H9 (cell line): ENCODE results near the gene HAGH. TPM values are rescaled to one million over a fixed set of nuclear protein-coding genes. Genes with fewer than 3 reads are reported as not detected.

Experiments
- DNase-seq: peaks from one replicate; pipeline ENCODE4 v3.0.0-alpha.2; 2017
- H2AFZ ChIP-seq: one replicate; pipeline ENCODE4 v1.6.1; 2013; ENCODE audit warnings: mild to moderate bottlenecking, low read length, control low read depth, moderate library complexity
- H2AK5ac ChIP-seq: 2 replicates; pipeline ENCODE4 v1.6.1; 2013; ENCODE audit warnings: low read length, control low read depth, mixed read lengths; ENCODE audit not compliant: insufficient read length
- H2BK120ac ChIP-seq: one replicate; pipeline ENCODE4 v1.6.1; 2013; ENCODE audit warnings: low read depth, mild to moderate bottlenecking, low read length, control low read depth, inconsistent platforms; ENCODE audit not compliant: poor library complexity, severe bottlenecking
- H2BK12ac ChIP-seq: 2 replicates; pipeline ENCODE4 v1.6.1; 2013; ENCODE audit warnings: low read length, control low read depth, mixed read lengths, low read depth; ENCODE audit not compliant: insufficient read length
- H2BK15ac ChIP-seq: 2 replicates; pipeline ENCODE4 v1.6.1; 2013; ENCODE audit warnings: low read depth, low read length, control low read depth
- H2BK20ac ChIP-seq: one replicate; pipeline ENCODE4 v1.6.1; 2013; ENCODE audit warnings: low read depth, mild to moderate bottlenecking, low read length, control low read depth, inconsistent platforms; ENCODE audit not compliant: poor library complexity, severe bottlenecking
- H2BK5ac ChIP-seq: 2 replicates; pipeline ENCODE4 v1.6.1; 2013; ENCODE audit warnings: low read length, control low read depth, mixed read lengths; ENCODE audit not compliant: insufficient read length
- H3K14ac ChIP-seq: 2 replicates; pipeline ENCODE4 v1.6.1; 2013; ENCODE audit warnings: low read length, control low read depth; ENCODE audit not compliant: insufficient read depth
- H3K18ac ChIP-seq: 2 replicates; pipeline ENCODE4 v1.6.1; 2013; ENCODE audit warnings: low read depth, mild to moderate bottlenecking, mixed read lengths, low read length, control low read depth; ENCODE audit not compliant: insufficient read length
- H3K23ac ChIP-seq: 2 replicates; pipeline ENCODE4 v1.6.1; 2013; ENCODE audit warnings: low read length, control low read depth, mixed read lengths, low read depth; ENCODE audit not compliant: insufficient read length
- H3K23me2 ChIP-seq: 2 replicates; pipeline ENCODE4 v1.6.1; 2013; ENCODE audit warnings: low read depth, mild to moderate bottlenecking, mixed read lengths, low read length, control low read depth; ENCODE audit not compliant: insufficient read length, poor library complexity, severe bottlenecking
- H3K27ac ChIP-seq: 2 replicates; pipeline ENCODE4 v1.5.1; 2013; ENCODE audit warnings: low read length, control low read depth, mixed read lengths, low read depth; ENCODE audit not compliant: insufficient read length
- H3K27me3 ChIP-seq: 2 replicates; pipeline ENCODE4 v1.6.1; 2013; ENCODE audit warnings: low read length, control low read depth, inconsistent platforms; ENCODE audit not compliant: insufficient read depth
- H3K4ac ChIP-seq: 2 replicates; pipeline ENCODE4 v1.6.1; 2013; ENCODE audit warnings: low read depth, mild to moderate bottlenecking, control low read depth, inconsistent platforms, low read length, moderate library complexity
- H3K4me1 ChIP-seq: 2 replicates; pipeline ENCODE4 v1.6.1; 2013; ENCODE audit warnings: low read length, control low read depth, inconsistent platforms; ENCODE audit not compliant: insufficient read depth
- H3K4me2 ChIP-seq: 2 replicates; pipeline ENCODE4 v1.6.1; 2013; ENCODE audit warnings: low read length, control low read depth, mixed read lengths; ENCODE audit not compliant: insufficient read length, insufficient read depth
- H3K56ac ChIP-seq: 2 replicates; pipeline ENCODE4 v1.6.1; 2013; ENCODE audit warnings: low read depth, mild to moderate bottlenecking, mixed read lengths, low read length, control low read depth; ENCODE audit not compliant: insufficient read length
- H3K79me1 ChIP-seq: 2 replicates; pipeline ENCODE4 v1.6.1; 2013; ENCODE audit warnings: low read depth, mild to moderate bottlenecking, moderate library complexity, low read length, control low read depth, inconsistent platforms; ENCODE audit not compliant: insufficient read depth, poor library complexity, severe bottlenecking
- H3K79me2 ChIP-seq: 2 replicates; pipeline ENCODE4 v1.6.1; 2013; ENCODE audit warnings: low read length, control low read depth, inconsistent platforms; ENCODE audit not compliant: insufficient read depth
- H3K9ac ChIP-seq: 2 replicates; pipeline ENCODE4 v1.6.1; 2013; ENCODE audit warnings: low read length, control low read depth, mixed read lengths; ENCODE audit not compliant: insufficient read length; ENCODE audit errors: extremely low read depth
- H3K9me3 ChIP-seq: one replicate; pipeline ENCODE4 v1.6.1; 2013; ENCODE audit warnings: low read depth, low read length, inconsistent platforms; ENCODE audit not compliant: control insufficient read depth
- H3T11ph ChIP-seq: one replicate; pipeline ENCODE4 v1.6.1; 2013; ENCODE audit warnings: mild to moderate bottlenecking, low read length, control low read depth, inconsistent platforms
- H4K20me1 ChIP-seq: one replicate; pipeline ENCODE4 v1.6.1; 2013; ENCODE audit not compliant: control insufficient read depth, insufficient read length, insufficient read depth
- H4K5ac ChIP-seq: 2 replicates; pipeline ENCODE4 v1.6.1; 2013; ENCODE audit warnings: low read depth, mild to moderate bottlenecking, mixed read lengths, low read length, control low read depth; ENCODE audit not compliant: insufficient read length
- H4K8ac ChIP-seq: replicated peaks from 2 replicates; pipeline ENCODE4 v1.6.1; 2013; ENCODE audit warnings: low read length, control low read depth, mixed read lengths, low read depth; ENCODE audit not compliant: insufficient read length
- H4K91ac ChIP-seq: 2 replicates; pipeline ENCODE4 v1.6.1; 2013; ENCODE audit warnings: low read depth, mild to moderate bottlenecking, moderate library complexity, mixed read lengths, low read length, control low read depth; ENCODE audit not compliant: insufficient read length
- H3K27ac Mint-ChIP-seq, 3 experiments: 2 replicates in 2 of 3; 3 replicates in 1 of 3; pipeline ENCODE4 v1.8.0; 2020 to 2021; ENCODE audit warnings: mixed read lengths in 3 of 3, mild to moderate bottlenecking in 1 of 3, moderate library complexity in 1 of 3
- H3K27me3 Mint-ChIP-seq: 2 replicates; pipeline ENCODE4 v1.8.0; 2021; ENCODE audit warnings: low read depth, mild to moderate bottlenecking, moderate library complexity, mixed read lengths
- H3K36me3 Mint-ChIP-seq, 3 experiments: 2 replicates in 2 of 3; 3 replicates in 1 of 3; pipeline ENCODE4 v1.8.0; 2020 to 2021; ENCODE audit warnings: low read depth in 3 of 3, mixed read lengths in 3 of 3; ENCODE audit not compliant: insufficient read depth in 1 of 3
- H3K4me1 Mint-ChIP-seq, 2 experiments: 2 replicates each; pipeline ENCODE4 v1.8.0; 2020; ENCODE audit warnings: mixed read lengths in 2 of 2
- H3K4me3 Mint-ChIP-seq, 2 experiments: 2 replicates in 1 of 2; 3 replicates in 1 of 2; pipeline ENCODE4 v1.8.0; 2020 to 2021; ENCODE audit warnings: mild to moderate bottlenecking in 2 of 2, mixed read lengths in 2 of 2, moderate library complexity in 1 of 2
- H3K9me3 Mint-ChIP-seq, 2 experiments: 2 replicates in 1 of 2; 3 replicates in 1 of 2; pipeline ENCODE4 v1.8.0; 2020; ENCODE audit warnings: mild to moderate bottlenecking in 2 of 2, mixed read lengths in 2 of 2, moderate library complexity in 1 of 2
- CTCF ChIP-seq: fragments of 200-600 bp; sonication (generic); conservative IDR thresholded peaks from 3 replicates; pipeline ENCODE4 v1.8.0; 2021; ENCODE audit warnings: antibody characterized with exemption, mild to moderate bottlenecking
- whole genome bisulfite sequencing: extraction: QIAGEN DNeasy Blood & Tissue Kit; methylation state at CpG from one replicate; pipeline ENCODE4 v1.1.7; 2013; ENCODE audit warnings: missing lambda C conversion rate, low lambda C conversion rate, mixed read lengths; ENCODE audit not compliant: insufficient read length; ENCODE audit errors: extremely low coverage; 5-methylcytosine and 5-hydroxymethylcytosine counted together
- total RNA-seq: library from RNA; stranded (reverse); gene quantifications from 2 replicates; pipeline ENCODE4 v1.2.1, GENCODE V29; 2021

The HAGH gene
- total RNA-seq, 1 experiment from 2014 or later, result 30.0 TPM

- H3K9me3 ChIP-seq, result no peaks in the 10 kb centered on the region
- peaks cover 5 to 17% (median 14%) of the 10 kb centered on the region in 3 experiments; a peak in 6 of 7 replicates for H3K36me3 Mint-ChIP-seq
- no peak for DNase-seq
Observed at GRCh38 chr16:1788095-1788707, 38.4 kb downstream of the HAGH start.

More at GRCh38 chr16:1788095-1788707, 38.4 kb downstream of the HAGH start:
- no peak overlapping the region for H2BK12ac ChIP-seq
- no peaks in the 10 kb centered on the region for H4K20me1 ChIP-seq
- H3K79me1 ChIP-seq, result peaks cover 5% of the 10 kb centered on the region
- no peak overlapping the region for H4K8ac ChIP-seq
- H4K5ac ChIP-seq, result no peak overlapping the region
- Mint-ChIP-seq H3K27me3 (no peaks in the 10 kb centered on the region), H3K9me3 (no peaks in the 10 kb centered on the region), H3K4me1 (peaks cover 0 to 5% of the 10 kb centered on the region in 2 experiments; a peak in 1 of 4 replicates), H3K27ac (no peak overlapping the region), H3K4me3 (no peak overlapping the region)
- H3K4me1 ChIP-seq, result no peaks in the 10 kb centered on the region; the same call in 1 of the 2 replicates
- H4K91ac ChIP-seq, result no peak overlapping the region
- no peaks in the 10 kb centered on the region for H3K23me2 ChIP-seq
- peaks cover 8% of the 10 kb centered on the region; the same call in 1 of the 2 replicates for H3K79me2 ChIP-seq
- H3K18ac ChIP-seq, result no peak overlapping the region
- no peak overlapping the region for H3K14ac ChIP-seq
- no peak overlapping the region for H2BK20ac ChIP-seq
- no peak overlapping the region for H3K4ac ChIP-seq
- TF ChIP-seq CTCF, result no peak
- H2AFZ ChIP-seq, result no peak overlapping the region
- H2BK15ac ChIP-seq, result no peak overlapping the region
- no peaks in the 10 kb centered on the region for H3K27me3 ChIP-seq
- H2BK5ac ChIP-seq, result no peak overlapping the region
- no peak overlapping the region for H3T11ph ChIP-seq
- no CpG with 5 or more reads among the region's 38 CpGs for WGBS
- H2AK5ac ChIP-seq, result no peak overlapping the region
- H3K23ac ChIP-seq, result no peak overlapping the region
- no peak overlapping the region for H2BK120ac ChIP-seq
- no peak overlapping the region for H3K9ac ChIP-seq
- no peak overlapping the region for H3K56ac ChIP-seq
- no peak overlapping the region for H3K27ac ChIP-seq
- no peak overlapping the region for H3K4me2 ChIP-seq
